ENCODE data around the gene ATL2.
"Not testable (repeated sequence)": the region's sequence is repeated elsewhere in the genome, so short reads cannot be mapped to it uniquely, and the experiment has no call there.

The ATL2 gene

DNA sequence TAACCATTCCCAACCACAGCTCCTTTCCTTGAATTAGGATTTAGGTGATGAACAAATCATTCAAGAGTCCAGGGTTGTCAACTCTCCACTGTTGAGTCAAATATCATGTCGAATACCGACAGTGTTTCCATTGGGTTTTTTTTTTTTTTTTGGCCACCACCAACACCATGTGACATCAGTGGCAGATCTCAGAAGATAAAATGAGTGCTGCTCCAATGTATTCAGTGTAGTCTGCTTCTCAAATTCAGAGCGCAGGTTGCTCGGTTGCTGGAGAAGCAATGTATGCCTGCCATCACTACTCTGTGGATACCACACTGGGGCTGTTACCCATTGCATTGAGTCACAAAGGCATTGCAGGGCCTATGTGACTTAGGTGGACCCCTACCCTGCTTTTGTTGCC lies 10.8 kb upstream of the ATL2 start:
- no peak for DNase-seq

- no peak for DNase-seq
Observed at GRCh38 chr2:38386821-38387220, 9.7 kb upstream of the ATL2 start.

GRCh38 chr2:38386377-38386776 lies 9.3 kb upstream of the ATL2 start:
- DNase-seq = no peak

- no peak for DNase-seq
Observed at GRCh38 chr2:38384338-38384737, 7.3 kb upstream of the ATL2 start.

DNA sequence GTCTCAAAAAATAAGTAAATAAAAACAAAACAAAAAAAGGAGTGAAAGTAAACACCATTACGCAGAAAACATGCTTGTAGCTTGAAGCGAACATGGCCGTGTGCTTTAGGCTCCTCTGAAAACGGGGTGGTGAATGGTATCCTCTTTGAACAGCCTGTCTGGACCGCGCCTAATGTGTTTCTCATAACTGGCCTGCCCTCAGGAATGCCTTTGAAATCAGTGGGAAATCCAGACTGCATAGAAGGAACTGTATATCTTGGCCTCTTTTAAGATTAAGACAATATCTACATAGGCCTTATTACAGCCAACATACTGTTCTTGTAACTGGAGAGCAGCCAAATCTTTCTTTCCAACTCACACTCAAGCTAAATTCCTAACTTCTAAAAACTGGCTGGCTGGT lies 6.7 kb upstream of the ATL2 start:
- DNase-seq = not testable (repeated sequence)

DNA sequence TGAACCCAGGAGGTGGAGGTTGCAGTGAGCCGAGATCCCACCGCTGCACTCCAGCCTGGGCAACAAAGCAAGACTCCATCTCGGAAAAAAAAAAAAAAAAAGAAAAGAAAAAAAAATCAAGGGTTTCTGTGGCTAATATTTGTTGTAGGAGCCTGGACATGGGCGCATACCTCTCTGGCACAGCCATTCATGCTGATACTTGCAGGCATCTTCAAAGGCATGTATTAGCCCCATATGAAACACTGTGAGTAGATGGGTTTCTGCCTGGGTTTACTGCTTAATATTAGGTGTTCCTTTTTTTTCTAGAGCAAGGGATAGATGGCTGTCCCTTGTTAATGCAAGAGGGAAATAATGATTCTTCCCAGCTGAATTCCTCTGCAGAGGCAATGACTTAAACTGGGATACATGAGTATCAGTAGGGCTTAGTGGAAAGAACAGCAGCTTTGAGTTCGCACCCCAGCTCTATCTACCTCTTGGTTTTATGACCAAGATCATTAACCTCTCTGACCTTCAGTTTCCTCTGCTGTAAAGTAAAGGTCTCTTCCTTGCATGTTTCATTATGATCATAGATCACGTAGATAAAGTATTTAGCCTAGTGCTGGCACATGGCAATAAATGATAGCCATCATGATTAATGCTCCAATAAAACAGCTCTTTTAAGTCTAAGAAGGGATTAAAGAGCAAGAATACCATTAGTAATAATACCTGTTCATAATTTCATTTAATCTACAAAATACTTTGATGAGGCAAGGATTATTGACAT lies 4.5 kb upstream of the ATL2 start:
- no peak for DNase-seq

- DNase-seq = no peak
Observed at GRCh38 chr2:38380397-38381130, 3.5 kb upstream of the ATL2 start.

GRCh38 chr2:38376346-38377049 lies 575 bp downstream of the ATL2 start:
- DNase-seq = peak; percentile 60

GRCh38 chr2:38375696-38376345 lies 1.3 kb downstream of the ATL2 start:
- DNase-seq = peak; percentile 60

DNA sequence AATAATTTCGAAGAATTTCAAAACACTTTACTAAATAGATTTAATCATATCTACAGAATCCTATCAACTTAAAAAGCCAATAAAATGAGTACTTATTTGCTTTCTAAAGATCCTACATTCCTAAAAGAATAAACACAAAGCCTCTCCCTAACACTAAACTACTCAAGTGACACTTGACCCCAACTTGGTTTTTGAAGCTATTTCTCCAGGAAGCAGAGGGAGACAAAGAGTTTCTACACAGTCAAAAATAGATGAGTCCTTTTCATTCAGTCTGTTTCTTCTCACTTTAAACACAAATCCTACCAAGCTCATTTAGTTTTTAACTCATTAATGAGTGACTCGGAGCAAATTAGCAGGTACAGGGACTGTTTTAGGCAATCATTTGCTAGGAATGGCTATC lies 2.1 kb downstream of the ATL2 start:
- DNase-seq = no peak

- no peak for DNase-seq
Observed at GRCh38 chr2:38371235-38371634, 5.8 kb downstream of the ATL2 start.

- DNase-seq = no peak
Observed at GRCh38 chr2:38370664-38371063, 6.4 kb downstream of the ATL2 start.

GRCh38 chr2:38362232-38362631 lies 14.8 kb downstream of the ATL2 start:
- no peak for DNase-seq

DNA sequence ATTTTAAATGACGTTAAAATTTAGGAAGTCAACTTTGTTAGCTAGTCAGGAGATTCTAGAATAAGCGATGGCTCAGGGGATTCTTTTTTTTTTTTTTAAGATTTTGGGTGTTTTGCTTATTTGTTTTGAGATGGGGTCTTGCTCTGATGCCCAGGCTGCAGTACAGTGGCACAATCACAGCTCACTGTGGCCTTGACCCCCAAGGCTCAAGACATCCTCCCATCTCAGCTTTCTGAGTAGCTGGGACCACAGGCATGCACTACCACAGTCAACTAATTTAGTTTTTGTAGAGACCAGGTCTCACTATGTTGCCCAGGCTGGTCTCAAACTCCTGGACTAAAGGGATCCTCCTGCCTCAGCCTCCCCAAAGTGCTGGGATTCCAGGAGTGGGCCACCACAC lies 16.9 kb downstream of the ATL2 start:
- no peak for DNase-seq

DNA sequence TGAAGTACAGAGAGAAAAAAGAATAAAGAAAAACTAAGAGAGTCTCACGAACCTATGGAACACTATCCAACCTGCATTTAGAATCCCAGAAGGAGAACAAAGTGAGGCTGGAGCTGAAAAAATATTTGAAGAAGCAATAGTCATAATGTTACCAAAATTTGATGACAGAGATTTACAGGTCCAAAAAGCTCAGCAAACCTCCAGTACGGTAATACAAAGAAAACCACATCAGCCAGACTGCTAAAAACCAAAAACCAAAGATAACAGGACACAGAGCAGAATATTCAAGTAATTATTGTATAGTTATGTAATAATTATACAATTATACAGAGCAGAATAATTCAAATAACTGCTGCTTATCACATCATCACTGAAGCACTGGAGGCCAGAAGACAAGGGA lies 23.7 kb downstream of the ATL2 start:
- DNase-seq = no peak

GRCh38 chr2:38352336-38352735 lies 24.7 kb downstream of the ATL2 start:
- DNase-seq = no peak

- no peak for DNase-seq
Observed at GRCh38 chr2:38345323-38346038, 31.6 kb downstream of the ATL2 start.

DNA sequence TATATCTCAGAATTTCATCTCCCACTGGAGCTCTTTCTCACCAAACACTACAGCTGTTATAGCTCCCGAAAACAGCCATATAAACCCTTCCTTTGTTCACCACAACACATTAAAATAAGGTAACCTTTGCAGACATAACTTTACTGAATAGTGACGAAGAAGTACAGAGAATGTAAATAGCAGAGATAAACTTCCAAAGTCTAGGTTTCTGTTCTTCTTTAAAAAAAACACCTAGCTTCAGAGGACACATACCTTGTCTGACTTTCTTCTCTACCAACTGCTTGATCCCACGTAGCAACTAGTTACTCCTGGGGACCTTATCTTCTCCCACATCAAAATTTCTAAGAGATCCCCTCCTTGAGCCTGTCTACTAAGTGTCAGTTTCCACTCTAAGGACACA lies 32.3 kb downstream of the ATL2 start:
- DNase-seq = no peak

GRCh38 chr2:38343212-38343611 lies 33.9 kb downstream of the ATL2 start:
- DNase-seq = no peak

GRCh38 chr2:38336621-38337020 lies 40.5 kb downstream of the ATL2 start:
- DNase-seq = no peak

GRCh38 chr2:38330754-38331153 lies 46.3 kb downstream of the ATL2 start:
- no peak for DNase-seq

DNA sequence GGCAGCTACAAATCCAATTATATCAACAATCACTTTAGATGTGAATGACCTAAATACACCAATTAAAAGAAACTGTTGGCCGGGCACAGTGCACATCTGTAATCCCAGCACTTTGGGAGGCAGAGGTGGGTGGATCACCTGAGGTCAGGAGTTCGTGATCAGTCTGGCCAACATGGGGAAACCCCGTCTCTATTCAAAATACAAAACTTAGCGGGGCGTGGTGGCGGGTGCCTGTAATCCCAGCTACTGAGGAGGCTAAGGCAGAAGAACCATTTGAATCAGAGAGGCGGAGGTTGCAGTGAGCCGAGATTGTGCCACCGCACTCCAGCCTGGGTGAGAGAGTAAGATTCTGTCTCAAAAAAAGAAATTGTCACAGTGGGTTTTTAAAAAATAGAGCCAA lies 49.5 kb downstream of the ATL2 start:
- DNase-seq = no peak

DNA sequence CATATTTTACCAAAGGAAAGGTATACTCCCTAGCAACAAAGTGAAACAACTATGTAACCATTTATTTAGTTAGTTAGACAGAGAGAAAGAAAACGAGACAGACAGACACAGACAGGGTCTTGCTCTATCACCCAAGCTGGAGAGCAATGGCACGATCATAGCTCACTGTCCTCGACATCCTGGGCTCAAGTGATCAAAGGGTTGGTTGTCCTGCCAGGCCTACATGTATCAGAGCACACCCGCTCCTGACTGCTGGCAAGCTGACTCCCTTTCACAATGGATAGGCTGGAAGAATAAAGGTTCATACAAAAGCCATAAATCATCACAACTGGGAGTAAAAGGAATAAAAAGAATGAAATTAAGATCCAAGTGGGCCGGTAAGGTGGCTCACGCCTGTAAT lies 53.5 kb downstream of the ATL2 start:
- DNase-seq = no peak
